Activated B cell treated with CpG ODN at 0.5 μM for 24 hours (primary cell): ENCODE results near the gene SMIM14. TPM values are rescaled to one million over a fixed set of nuclear protein-coding genes. Genes with fewer than 3 reads are reported as not detected.
"Not testable (repeated sequence)": the region's sequence is repeated elsewhere in the genome, so short reads cannot be mapped to it uniquely, and the experiment has no call there.

Experiments
- ATAC-seq: fragments of 200-7000 bp; cut with Tn5 transposase; one replicate; pipeline ENCODE4 v1.10.0; 2021; ENCODE audit warnings: low read depth, mild to moderate bottlenecking, moderate library complexity
- CTCF ChIA-PET: fragments of 350-600 bp; sonication (Branson Sonifier 250); formaldehyde crosslinking; loops from one replicate; lab custom pipeline; 2021; ENCODE audit warnings: antibody characterized with exemption; lab: Charles Lee
- POLR2A ChIA-PET: fragments of 350-600 bp; sonication (Branson Sonifier 250); formaldehyde crosslinking; loops from one replicate; lab custom pipeline; 2021; ENCODE audit warnings: antibody characterized with exemption; lab: Charles Lee
- DNase-seq: peaks from one replicate; pipeline ENCODE4 v3.0.0; 2022
- H3K27ac Mint-ChIP-seq: one replicate; pipeline ENCODE4 v1.8.0; 2020; ENCODE audit warnings: mixed read lengths
- H3K27me3 Mint-ChIP-seq: one replicate; pipeline ENCODE4 v1.8.0; 2021; ENCODE audit warnings: mixed read lengths
- H3K36me3 Mint-ChIP-seq: one replicate; pipeline ENCODE4 v1.8.0; 2021; ENCODE audit warnings: low read depth, mixed read lengths
- H3K4me1 Mint-ChIP-seq: one replicate; pipeline ENCODE4 v1.8.0; 2021; ENCODE audit warnings: mixed read lengths
- H3K4me3 Mint-ChIP-seq: one replicate; pipeline ENCODE4 v1.8.0; 2020; ENCODE audit warnings: mild to moderate bottlenecking, mixed read lengths
- H3K9me3 Mint-ChIP-seq: one replicate; pipeline ENCODE4 v1.8.0; 2020; ENCODE audit warnings: mixed read lengths
- intact Hi-C: fragments of 100-400 bp; cut with micrococcal nuclease; formaldehyde crosslinking; loops from one replicate; pipeline ENCODE4 v1.15.1; 2024
- total RNA-seq: library from RNA; stranded (reverse); gene quantifications from 2 replicates; pipeline ENCODE4 v1.2.3, GENCODE V29; 2022
- TF ChIP-seq, protein P1 (sequence below): fragments of 200-600 bp; IDR thresholded peaks from one replicate; pipeline ENCODE4 v1.8.0; 2022; ENCODE audit warnings: antibody characterized with exemption, mild to moderate bottlenecking

The SMIM14 gene
- total RNA-seq, 1 donor from 2014 or later, result 83.1 TPM

DNA sequence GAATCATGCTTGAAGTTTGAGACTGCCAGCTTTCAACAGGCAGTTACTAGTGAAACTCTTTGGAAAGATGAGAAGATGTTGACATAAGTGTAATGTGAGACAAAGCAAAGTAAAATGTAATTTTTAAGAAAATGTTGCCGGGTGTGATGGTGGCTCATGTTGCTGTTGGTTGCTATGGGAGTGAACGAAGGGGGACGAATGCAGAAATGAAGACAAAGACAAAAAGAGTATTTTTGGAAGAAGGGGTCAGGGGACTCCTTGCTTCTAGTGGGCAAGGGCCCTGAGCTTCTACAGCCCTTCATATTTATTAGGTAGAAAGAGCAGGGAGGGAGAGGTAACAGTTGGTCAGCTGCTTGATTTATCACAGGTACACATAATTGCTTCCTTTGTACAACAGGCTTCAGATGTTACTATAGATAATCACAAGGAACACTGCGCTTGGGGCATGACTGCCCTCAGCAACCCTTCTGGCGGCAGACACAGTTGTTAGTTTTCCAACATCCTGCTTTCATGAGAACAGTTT is 99.5 kb downstream of the SMIM14 start:
- no peaks in the 10 kb centered on the region for H3K27me3 Mint-ChIP-seq
- H3K9me3 Mint-ChIP-seq, result no peaks in the 10 kb centered on the region
- ChIA-PET POLR2A (interaction anchor here (0.6 kb wide), 1 partner anchor 90 kb away, joined by 9 read pairs; no protein-coding TSS in a partner anchor), CTCF (no interaction called here)
- TF ChIP-seq, protein P1, sequence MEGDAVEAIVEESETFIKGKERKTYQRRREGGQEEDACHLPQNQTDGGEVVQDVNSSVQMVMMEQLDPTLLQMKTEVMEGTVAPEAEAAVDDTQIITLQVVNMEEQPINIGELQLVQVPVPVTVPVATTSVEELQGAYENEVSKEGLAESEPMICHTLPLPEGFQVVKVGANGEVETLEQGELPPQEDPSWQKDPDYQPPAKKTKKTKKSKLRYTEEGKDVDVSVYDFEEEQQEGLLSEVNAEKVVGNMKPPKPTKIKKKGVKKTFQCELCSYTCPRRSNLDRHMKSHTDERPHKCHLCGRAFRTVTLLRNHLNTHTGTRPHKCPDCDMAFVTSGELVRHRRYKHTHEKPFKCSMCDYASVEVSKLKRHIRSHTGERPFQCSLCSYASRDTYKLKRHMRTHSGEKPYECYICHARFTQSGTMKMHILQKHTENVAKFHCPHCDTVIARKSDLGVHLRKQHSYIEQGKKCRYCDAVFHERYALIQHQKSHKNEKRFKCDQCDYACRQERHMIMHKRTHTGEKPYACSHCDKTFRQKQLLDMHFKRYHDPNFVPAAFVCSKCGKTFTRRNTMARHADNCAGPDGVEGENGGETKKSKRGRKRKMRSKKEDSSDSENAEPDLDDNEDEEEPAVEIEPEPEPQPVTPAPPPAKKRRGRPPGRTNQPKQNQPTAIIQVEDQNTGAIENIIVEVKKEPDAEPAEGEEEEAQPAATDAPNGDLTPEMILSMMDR, result no peak
- DNase-seq (no peak), ATAC-seq (no peak)
- no peaks in the 10 kb centered on the region for H3K4me1 Mint-ChIP-seq
- intact Hi-C loops, result no loop called here
- H3K27ac Mint-ChIP-seq, result no peak overlapping the region
- H3K4me3 Mint-ChIP-seq, result no peak overlapping the region
- peaks cover 6% of the 10 kb centered on the region for H3K36me3 Mint-ChIP-seq

DNA sequence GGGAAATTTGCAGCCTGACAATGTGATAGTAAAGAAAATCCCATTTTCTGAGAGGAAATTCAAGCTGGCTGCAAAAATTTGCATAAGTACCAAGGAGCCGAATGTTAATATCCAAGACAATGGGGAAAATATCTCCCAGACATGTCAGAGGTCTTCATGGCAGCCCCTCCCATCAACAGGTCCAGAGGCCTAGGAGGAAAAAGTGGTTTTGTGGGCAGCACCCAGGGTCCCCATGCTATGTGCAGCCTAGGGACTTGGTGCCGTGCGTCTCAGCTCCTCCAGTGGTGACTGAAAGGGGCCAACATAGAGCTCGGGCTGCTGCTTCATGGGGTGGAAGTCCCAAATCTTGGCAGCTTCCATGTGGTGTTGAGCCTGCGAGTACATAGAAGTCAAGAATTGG is 105.1 kb downstream of the SMIM14 start:
- H3K4me1 Mint-ChIP-seq, result peaks cover under 1% of the 10 kb centered on the region
- H3K36me3 Mint-ChIP-seq, result peaks cover 25% of the 10 kb centered on the region
- CTCF ChIA-PET, result no interaction called here
- POLR2A ChIA-PET, result no interaction called here
- no peak for DNase-seq
- no peak overlapping the region for H3K27ac Mint-ChIP-seq
- intact Hi-C loops, result no loop called here
- TF ChIP-seq, protein P1, result no peak
- no peaks in the 10 kb centered on the region for H3K27me3 Mint-ChIP-seq
- no peak overlapping the region for H3K4me3 Mint-ChIP-seq
- no peak for ATAC-seq
- peaks cover 14% of the 10 kb centered on the region for H3K9me3 Mint-ChIP-seq

DNA sequence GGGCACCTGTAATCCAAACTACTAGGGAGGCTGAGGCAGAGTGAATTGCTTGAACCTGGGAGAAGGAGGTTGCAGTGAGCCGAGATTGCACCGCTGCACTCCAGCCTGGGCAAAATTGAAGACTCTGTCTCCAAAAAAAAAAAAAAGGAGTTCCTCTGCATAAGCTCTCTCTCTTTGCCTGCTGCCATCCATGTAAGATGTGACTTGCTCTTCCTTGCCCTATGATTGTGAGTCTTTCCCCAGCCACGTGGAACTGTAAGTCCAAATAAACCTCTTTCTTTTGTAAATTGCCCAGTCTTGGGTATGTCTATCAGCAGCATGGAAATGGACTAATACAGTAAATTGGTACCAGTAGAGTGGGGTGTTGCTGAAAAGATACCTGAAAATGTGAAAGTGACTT is 106.4 kb downstream of the SMIM14 start:
- POLR2A ChIA-PET, ATAC-seq, DNase-seq, intact Hi-C loops, CTCF ChIA-PET, H3K4me1 Mint-ChIP-seq, H3K4me3 Mint-ChIP-seq, H3K27me3 Mint-ChIP-seq, H3K27ac Mint-ChIP-seq: not testable (repeated sequence)
- H3K9me3 Mint-ChIP-seq, result peaks cover 14% of the 10 kb centered on the region
- H3K36me3 Mint-ChIP-seq, result peaks cover 27% of the 10 kb centered on the region

DNA sequence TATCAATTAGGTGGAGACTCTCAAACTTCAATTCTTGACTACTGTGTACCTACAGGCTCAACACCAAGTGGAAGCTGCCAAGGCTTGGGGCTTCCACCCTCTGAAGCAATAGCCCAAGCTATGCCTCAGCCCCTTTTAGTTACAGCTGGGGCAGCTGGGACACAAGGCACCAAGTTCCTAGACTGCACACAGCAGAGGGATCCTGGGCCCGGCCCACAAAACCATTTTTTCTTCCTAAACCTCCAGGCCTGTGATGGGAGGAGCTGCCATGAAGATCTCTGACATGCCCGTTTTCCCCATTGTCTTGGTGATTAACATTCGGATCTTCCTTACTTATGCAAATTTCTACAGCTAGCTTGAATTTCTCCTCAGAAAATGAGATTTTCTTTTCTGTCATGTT is 108.0 kb downstream of the SMIM14 start:
- Mint-ChIP-seq H3K4me1 (peaks cover 19% of the 10 kb centered on the region), H3K27me3 (no peaks in the 10 kb centered on the region), H3K9me3 (peaks cover 14% of the 10 kb centered on the region), H3K27ac (no peak overlapping the region), H3K36me3 (peaks cover 33% of the 10 kb centered on the region), H3K4me3 (no peak overlapping the region)
- intact Hi-C loops, result no loop called here
- ChIA-PET CTCF (no interaction called here), POLR2A (interaction anchor here (0.6 to 1.1 kb wide), 3 partner anchors 95 to 167 kb away, joined by 3 to 4 read pairs (median 3); no protein-coding TSS in a partner anchor)
- ATAC-seq (no peak), DNase-seq (no peak)
- TF ChIP-seq, protein P1, result no peak

DNA sequence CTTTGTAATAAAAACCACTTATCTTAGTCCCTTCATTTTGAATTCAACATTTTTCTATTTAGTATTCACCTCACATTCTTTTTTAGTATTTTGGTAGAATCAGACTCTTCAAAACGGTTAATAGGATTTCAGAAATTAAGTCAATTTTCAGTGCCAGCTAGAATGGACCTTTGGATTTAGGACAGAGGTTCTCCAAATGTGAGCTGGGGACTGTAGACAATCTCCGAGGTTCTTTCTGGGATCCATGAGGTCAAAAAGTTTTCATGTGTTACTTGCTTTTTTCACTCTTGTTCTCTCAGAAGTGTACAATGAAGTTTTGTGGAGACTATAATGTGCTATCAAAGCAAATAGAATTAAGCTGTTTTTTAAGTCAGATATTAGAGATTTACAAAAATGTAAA is 109.1 kb downstream of the SMIM14 start:
- TF ChIP-seq, protein P1, result no peak
- H3K27me3 Mint-ChIP-seq, result no peaks in the 10 kb centered on the region
- H3K4me3 Mint-ChIP-seq, result no peak overlapping the region
- ChIA-PET POLR2A (interaction anchor here (0.9 to 1.3 kb wide), 3 partner anchors 29 to 110 kb away, joined by 4 to 6 read pairs (median 5); partner anchors contain the start of gene SMIM14), CTCF (no interaction called here)
- peaks cover 33% of the 10 kb centered on the region for H3K36me3 Mint-ChIP-seq
- peaks cover 14% of the 10 kb centered on the region for H3K9me3 Mint-ChIP-seq
- ATAC-seq (no peak), DNase-seq (no peak)
- intact Hi-C loops, result no loop called here
- H3K4me1 Mint-ChIP-seq, result peaks cover 20% of the 10 kb centered on the region
- no peak overlapping the region for H3K27ac Mint-ChIP-seq
